Measurements from ENCODE around the gene LRRN4.

The LRRN4 gene

DNA sequence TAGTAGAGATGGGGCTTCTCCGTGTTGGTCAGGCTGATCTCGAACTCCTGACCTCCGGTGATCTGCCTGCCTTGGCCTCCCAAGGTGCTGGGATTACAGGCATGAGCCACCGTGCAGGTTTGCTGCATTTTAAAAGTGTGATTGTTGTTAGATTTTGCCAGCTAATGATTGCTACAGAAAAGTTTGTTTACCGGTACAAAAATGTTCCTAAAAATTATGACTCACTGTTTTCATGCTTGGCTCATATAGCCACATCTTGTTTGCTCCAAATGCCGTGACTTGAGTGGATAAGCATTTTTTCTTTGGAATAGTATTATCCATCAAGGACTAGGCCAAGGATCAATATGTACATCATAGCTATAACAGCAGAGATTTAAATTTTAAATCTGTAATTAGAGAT lies 24.3 kb downstream of the LRRN4 start:
- DNase-seq = no peak

DNA sequence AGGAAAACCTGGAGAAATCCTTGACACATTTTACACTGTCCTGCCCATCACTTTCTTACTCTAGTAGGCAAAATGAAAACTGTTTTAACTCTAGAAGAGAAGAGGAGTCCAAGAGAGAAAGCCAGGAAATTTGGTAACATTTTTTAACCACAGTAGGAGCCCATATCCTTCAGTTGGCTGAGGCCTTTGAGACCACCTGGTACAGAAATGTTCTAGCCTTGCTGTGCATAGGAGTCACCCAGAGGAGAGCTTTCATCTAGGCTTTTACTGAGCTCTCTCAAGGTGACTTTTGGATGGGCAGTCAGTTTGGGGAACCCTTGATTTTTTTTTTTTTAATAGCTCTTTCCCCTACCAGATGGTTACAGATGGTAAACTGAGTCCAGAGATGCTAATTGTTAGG lies 25.0 kb downstream of the LRRN4 start:
- no peak for DNase-seq

DNA sequence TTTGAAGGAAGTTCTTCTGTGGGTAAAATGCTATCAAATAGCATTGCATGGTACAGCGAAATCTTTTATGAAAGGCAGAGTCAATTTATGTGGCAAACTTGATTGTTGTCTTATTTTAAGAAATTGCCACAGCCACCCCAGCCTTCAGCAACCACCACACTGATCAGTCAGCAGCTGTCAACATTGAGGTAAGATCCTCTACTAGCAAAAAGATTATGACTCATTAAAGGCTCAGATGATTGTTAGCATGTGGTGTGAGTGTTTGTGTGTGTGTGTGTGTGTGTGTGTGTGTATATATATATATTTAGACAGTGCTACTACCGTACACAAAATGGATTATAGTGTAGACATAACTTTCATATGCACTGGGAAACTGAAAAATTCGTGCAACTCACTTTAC lies 27.8 kb downstream of the LRRN4 start:
- DNase-seq = no peak

DNA sequence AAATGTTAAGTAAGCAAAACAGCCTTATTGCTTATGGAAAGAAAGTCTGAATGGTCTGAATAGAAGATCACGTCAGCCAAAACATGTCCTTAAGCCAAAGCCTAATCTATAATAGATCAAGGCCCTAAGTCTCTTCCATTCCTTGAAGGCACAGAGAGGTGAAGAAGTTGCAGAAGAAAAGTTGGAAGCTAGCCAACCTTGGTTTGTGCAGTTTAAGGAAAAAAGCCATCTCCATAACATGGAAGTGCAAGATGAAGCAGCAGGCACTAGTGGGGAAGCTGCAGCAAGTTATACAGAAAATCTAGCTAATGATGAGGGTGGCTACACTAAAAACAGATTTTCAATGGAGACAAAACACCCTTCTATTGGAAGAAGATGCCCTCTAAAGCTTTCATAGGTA lies 29.1 kb downstream of the LRRN4 start:
- no peak for DNase-seq

DNA sequence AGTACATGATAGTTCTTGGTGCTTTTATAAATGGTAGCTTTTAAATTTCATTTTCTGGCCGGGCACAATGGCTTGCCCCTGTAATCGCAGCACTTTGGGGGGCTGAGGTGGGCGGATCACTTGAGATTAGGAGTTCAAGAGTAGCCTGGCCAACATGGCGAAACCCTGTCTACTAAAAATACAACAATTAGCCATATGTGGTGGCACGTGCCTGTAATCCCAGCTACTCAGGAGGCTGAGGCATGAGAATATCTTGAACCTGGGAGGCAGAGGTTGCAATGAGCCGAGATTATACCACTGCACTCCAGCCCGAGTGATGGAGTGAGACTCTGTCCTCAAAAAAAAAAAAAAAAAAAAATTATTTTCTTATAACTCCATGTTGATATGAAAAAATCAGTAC lies 36.0 kb downstream of the LRRN4 start:
- DNase-seq = no peak

DNA sequence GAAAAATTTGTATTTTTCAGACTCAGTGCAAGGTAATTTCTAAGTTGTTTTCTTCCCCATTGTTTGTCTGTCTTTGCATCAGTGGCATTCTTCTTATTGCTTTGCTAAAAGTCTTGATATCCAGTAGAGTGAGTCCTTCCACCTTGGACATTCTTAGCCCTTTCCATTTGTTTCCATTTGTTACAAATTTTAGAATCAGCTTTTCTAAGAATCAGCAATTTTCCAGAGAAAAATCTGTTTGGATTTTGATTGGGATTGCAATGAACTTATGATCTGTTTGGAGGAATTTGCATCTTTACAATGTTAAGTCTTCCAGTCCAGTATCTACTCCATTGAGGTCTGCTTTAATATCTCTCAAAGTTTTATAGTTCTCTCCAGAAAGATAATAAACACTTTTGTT lies 36.4 kb downstream of the LRRN4 start:
- DNase-seq = no peak

DNA sequence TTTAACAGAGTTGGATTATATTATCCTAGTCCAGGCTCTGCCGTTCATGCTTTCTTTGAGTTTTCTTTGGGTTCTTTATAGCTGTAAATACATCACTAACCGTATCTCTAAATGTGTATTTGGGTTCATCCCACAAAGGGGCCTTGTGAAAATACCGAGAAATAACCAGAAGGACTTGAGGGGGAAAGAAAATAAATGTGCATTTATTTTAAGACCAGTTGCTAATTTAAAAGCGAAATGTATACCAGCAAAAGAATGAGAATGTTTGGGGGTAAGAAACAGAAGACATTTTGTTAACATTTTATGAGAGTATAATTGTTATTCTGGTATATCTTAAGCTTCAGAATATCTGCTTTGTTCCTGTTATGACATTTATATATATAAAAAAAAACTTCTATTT lies 38.9 kb downstream of the LRRN4 start:
- DNase-seq = no peak

DNA sequence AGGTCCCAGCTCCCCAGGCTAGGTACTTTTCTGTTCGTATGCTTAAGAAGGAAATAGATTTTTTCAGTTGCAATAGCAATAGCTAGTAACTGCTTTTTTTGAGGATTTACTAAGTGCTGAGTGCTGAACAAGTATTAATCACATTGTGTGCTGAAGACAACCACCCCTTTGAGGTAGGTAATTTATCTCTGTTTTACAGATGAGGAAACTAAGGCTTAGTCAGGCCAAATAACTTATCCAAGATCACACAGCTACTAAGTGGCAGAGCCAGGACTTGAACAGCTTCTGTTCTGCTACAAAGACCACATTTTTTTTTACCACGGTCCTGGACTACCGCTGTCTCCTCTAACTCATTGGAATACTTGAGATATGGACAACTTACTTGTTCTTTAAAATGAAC lies 39.8 kb downstream of the LRRN4 start:
- no peak for DNase-seq

DNA sequence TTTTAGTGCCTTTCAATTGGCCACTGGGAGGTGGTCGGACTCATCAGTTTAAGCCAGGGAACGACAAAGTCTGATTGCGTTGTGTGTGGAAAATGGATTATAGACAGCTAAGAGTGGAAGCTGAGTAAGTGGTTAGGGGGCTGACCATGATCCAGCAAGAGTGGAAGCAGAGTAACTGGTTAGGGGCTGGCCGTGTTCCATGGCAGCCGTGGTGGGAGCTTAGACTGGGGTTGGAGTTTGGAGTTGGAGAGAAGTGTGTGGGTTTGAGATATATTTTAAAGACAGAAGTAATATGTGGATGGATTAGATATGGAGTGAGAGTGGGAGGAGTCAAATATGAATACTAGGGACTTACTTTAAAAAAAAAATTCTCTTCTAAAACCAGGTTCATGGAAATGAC lies 41.7 kb downstream of the LRRN4 start:
- DNase-seq = no peak

DNA sequence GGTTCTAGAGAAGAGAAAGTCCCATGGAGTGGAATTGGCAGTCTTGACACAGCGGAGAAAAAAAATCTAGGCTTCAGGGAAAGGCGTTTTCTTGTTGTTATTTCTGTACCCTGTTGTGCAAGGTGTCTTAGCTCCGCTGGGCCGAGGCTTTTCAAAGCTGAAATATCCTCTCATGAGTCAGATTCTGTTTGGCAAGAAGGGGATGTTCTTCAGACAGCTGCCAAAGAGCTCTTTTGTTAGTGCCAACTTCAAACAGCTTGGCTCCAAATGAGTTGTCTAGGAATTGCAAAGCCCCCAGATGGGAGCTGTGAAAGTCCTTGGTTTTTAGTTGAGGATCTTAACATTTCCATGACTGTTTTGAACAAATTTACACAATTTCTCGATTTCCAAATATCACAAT lies 45.6 kb downstream of the LRRN4 start:
- no peak for DNase-seq

DNA sequence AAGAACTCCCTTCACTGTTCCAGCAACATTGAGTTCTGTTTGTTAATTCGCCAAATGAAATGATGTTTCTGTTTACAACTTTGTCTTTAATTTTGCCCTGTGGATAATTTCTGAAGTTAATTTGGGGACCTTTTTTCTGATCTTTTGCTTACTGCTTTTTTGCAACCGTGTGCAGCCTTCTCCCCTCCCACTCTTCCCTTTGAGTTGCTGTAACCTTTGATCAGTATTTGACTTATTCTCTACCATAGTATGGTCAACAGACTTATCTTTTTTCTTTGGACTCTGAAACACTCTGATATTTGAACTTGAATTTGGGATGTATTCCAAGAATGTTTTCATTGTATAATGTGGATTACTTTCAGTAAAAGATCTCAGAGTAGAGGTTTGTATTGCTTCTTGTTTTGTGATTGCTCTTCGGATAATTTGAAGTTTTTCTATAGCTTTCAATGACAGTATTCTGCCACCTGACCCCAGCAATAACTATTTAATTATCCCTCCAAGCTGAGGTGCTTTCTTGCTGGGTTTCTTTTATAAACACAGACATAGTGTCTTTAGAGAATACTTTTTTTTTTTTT lies 46.2 kb downstream of the LRRN4 start:
- DNase-seq = no peak

DNA sequence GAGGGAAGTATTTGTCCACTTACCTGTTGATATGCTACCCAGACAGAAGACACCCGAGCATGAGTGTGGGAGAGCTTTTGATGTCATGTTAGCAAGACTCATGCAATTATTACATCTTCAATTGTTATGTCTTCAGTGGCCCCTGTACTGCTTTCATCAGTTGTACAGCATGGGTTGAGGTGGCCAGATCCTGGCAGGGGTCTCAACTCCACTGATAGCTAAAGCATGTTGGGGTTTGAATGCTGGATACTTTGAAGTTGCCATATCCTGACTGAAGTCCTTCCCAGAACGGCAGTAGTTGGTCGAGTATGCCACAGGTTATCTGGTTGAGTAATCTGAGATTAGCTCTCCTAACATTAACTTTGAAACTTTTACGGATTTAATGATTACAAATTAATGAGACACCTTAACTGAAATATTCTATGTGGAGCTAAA lies 46.7 kb downstream of the LRRN4 start:
- no peak for DNase-seq

DNA sequence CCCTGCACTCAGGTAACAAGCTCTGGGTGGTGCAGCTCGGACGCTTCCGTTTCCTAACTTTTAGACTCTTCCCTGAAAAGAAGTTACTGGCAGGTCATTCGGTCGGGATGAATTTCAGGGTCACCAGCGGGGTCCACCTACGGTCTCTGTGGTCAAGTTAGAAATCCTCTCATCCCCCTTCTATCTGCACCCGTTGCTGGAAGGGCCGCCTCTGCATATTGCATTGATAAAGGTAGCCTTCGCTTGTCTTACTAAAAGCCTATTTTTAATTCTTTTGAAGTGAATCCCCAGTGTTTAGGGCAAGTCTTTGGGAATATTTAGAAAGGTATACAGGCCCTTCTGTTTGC lies 47.3 kb downstream of the LRRN4 start:
- DNase-seq = no peak

DNA sequence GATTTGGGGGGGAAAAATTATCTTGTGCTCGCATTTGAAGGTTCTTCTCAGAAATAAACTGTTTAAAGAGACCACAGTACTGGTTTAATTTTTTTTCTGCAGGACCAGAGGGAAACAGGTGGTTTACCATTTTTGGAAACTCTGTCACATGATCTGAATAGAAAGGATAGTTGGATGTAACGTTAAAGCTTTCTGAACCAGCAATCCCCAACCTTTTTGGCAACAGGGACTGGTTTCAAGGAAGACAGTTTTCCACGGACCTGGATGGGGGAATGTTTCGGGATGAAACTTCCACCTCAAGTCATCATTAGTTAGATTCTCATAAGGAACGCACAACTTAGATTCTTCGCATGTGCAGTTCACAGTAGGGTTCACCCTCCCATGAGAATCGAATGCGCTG lies 53.0 kb downstream of the LRRN4 start:
- no peak for DNase-seq

DNA sequence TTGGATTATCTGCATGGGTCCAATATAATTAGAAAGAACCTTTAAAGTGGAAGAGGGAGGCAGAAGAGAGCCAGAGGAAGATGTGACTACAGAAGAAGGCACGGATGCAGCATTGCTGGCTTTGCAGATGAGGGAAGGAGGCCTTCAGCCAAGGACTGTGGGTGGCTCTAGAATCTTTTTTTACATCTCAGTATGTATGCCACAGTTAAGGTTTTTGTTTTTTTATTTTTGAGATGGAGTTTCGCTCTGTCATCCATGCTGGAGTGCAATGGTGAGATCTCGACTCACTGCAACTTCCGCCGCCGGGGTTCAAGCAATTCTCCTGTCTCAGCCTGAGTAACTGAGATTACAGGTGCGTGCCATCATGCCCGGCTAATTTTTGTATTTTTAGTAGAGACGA lies 54.1 kb downstream of the LRRN4 start:
- DNase-seq = no peak

DNA sequence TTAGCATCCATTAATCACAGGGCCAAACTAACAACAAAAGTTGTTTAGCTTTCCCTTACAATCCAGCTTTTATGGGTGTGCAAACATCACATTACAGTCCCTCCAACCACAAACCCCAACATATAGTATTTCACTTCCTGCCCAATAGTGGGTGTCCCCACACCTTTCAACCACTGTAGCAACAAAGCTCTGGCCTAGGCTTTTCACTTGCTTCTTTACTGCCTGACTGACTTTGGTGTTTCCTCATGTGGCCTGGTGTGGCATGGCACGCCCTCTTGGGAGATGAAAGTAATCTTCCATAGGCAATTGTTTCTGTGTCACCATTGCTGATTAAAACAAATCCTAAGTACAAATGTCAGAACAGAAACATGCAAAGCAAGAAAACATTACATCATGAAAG lies 57.1 kb downstream of the LRRN4 start:
- DNase-seq = no peak

DNA sequence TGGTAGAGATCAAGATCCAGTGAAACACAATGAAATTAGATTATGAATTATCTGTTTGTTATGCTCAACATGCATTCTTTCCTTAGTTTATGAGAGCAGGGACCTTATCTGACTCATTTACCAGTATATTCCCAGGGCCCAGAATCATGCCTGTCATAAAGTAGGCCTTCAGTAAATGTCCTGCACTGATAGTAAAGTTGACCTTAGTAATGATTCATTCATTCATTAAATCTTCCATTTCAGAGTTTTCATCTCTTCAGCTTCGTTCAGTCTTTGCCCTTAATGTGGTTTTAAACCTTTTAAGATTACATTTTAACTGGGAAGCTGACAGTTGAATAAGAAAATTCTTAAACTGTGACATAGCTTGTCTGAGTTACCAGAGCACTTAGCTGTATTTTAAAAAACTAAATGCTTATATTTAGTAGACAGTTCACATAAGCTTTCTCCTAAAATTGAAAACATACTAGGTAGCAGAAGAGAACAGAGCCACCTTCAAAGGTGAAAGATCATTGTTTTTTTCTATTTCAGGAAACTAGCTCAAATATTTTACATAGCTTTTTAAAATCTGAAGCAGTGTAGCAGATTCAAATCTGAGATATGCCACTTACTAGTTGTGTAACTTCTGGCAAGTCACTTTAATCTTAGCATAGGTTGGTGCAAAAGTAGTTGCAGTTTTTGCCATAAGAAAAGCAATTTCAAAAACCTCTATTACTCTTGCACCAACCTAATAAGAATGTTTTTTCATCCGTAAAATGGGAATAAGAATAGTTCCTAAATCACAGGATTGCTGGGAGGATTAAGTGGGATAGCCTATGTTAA lies 62.0 kb downstream of the LRRN4 start:
- no peak for DNase-seq

DNA sequence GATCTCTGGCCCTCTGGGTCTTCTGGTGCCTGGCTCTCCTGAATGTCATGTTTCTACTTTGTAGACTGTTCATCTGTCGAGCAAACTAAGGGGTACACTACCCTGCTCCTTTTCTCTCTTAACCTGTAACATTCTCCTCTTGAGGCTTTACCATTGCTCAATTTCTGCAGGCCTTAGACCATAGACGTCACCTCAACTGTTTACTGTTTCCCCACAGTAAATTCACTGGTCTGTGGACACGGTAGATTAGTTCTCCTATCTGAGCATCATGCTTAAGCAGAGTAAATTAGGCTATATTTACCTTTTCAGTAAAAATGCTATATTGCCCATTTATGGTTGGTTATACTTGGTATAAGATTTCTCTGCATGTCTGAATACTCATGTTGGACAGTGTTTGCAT lies 62.9 kb downstream of the LRRN4 start:
- no peak for DNase-seq
